GM12878 (cell line): ENCODE results near the gene RPS6KA2.
"Not testable (repeated sequence)": the region's sequence is repeated elsewhere in the genome, so short reads cannot be mapped to it uniquely, and the experiment has no call there.

Experiments
- BRCA1 ChIP-seq: IDR thresholded peaks from 2 replicates; pipeline ENCODE4 v1.6.1; 2011; ENCODE audit warnings: low read depth, low read length, improper control_type of control experiment
- CEBPB ChIP-seq, 2 experiments: fragments of 150-350 bp in 1 of 2; IDR thresholded peaks; 2 replicates each; pipeline ENCODE4 v1.6.1; 2012 to 2014; ENCODE audit warnings: low read depth in 2 of 2, low read length in 2 of 2, borderline replicate concordance in 1 of 2, inconsistent platforms in 1 of 2
- CTCF ChIP-seq, 3 experiments: IDR thresholded peaks in 2 of 3; conservative IDR thresholded peaks in 1 of 3; 2 replicates each; pipeline ENCODE4 v1.5.1; 2011; ENCODE audit warnings: low read depth in 3 of 3, low read length in 3 of 3, mild to moderate bottlenecking in 3 of 3, control low read depth in 2 of 3, moderate library complexity in 2 of 3, inconsistent platforms in 1 of 3, mixed read lengths in 1 of 3; ENCODE audit not compliant: control insufficient read depth in 2 of 3, insufficient read depth in 1 of 3; ENCODE audit errors: extremely low read depth in 1 of 3
- POLR2A ChIP-seq: IDR thresholded peaks from 2 replicates; pipeline ENCODE4 v1.6.1; 2011; ENCODE audit warnings: low read depth, mild to moderate bottlenecking, low read length
- TF ChIP-seq, protein P1 (sequence below): IDR thresholded peaks from 2 replicates; pipeline ENCODE4 v1.6.1; 2012; ENCODE audit warnings: low read length, inconsistent platforms

GRCh38 chr6:166387098-166387497, 240.0 kb downstream of the RPS6KA2 start:
- TF ChIP-seq CTCF (IDR thresholded peaks at IDR 0.05 in 2 of 3, conservative IDR thresholded peaks at IDR 0.05 in 1 of 3; ENCODE audit: control insufficient read depth in 2 of 3, extremely low read depth in 1 of 3, insufficient read depth in 1 of 3, low read depth in 3 of 3, low read length in 3 of 3); CEBPB (IDR thresholded peaks at IDR 0.05; ENCODE audit: borderline replicate concordance in 1 of 2, low read depth in 2 of 2, low read length in 2 of 2); POLR2A; BRCA1: not testable (repeated sequence)
- TF ChIP-seq, protein P1, sequence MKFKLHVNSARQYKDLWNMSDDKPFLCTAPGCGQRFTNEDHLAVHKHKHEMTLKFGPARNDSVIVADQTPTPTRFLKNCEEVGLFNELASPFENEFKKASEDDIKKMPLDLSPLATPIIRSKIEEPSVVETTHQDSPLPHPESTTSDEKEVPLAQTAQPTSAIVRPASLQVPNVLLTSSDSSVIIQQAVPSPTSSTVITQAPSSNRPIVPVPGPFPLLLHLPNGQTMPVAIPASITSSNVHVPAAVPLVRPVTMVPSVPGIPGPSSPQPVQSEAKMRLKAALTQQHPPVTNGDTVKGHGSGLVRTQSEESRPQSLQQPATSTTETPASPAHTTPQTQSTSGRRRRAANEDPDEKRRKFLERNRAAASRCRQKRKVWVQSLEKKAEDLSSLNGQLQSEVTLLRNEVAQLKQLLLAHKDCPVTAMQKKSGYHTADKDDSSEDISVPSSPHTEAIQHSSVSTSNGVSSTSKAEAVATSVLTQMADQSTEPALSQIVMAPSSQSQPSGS: not testable (repeated sequence)
